Osteoblast (primary cell): ENCODE measurements around the gene CAPNS2. TPM values are rescaled to one million over a fixed set of nuclear protein-coding genes. Genes with fewer than 3 reads are reported as not detected.

Experiments
- DNase-seq: peaks from one replicate; pipeline ENCODE4 v3.0.0; 2011; ENCODE audit warnings: low spot score, mixed read lengths; ENCODE audit not compliant: insufficient read length; ENCODE audit errors: missing footprints
- H2AFZ ChIP-seq: 2 replicates; pipeline ENCODE4 v1.6.0; 2011; ENCODE audit warnings: mild to moderate bottlenecking, low read length
- H3K27ac ChIP-seq: 2 replicates; pipeline ENCODE4 v1.5.1; 2011; ENCODE audit warnings: mild to moderate bottlenecking, low read depth, low read length, moderate library complexity
- H3K27me3 ChIP-seq: 2 replicates; pipeline ENCODE4 v1.6.0; 2012; ENCODE audit warnings: mild to moderate bottlenecking, control low read depth, inconsistent platforms, low read length, moderate library complexity; ENCODE audit not compliant: insufficient read depth
- H3K36me3 ChIP-seq: 2 replicates; pipeline ENCODE4 v1.5.1; 2011; ENCODE audit warnings: mild to moderate bottlenecking, low read length, control low read depth, moderate library complexity; ENCODE audit not compliant: insufficient read depth
- H3K4me1 ChIP-seq: 2 replicates; pipeline ENCODE4 v1.5.1; 2011; ENCODE audit warnings: mild to moderate bottlenecking, low read length, control low read depth, moderate library complexity; ENCODE audit not compliant: insufficient read depth
- H3K4me2 ChIP-seq: 2 replicates; pipeline ENCODE4 v1.6.0; 2011; ENCODE audit warnings: mild to moderate bottlenecking, low read length; ENCODE audit not compliant: insufficient read depth
- H3K4me3 ChIP-seq: fragments of 200-600 bp; sonication (generic); 3 replicates; pipeline ENCODE4 v1.5.1; 2012; ENCODE audit warnings: mild to moderate bottlenecking, low read length, inconsistent platforms; ENCODE audit not compliant: insufficient read depth
- H3K79me2 ChIP-seq: 2 replicates; pipeline ENCODE4 v1.6.0; 2012; ENCODE audit warnings: mild to moderate bottlenecking, low read length, control low read depth, inconsistent platforms; ENCODE audit not compliant: insufficient read depth
- H3K9me3 ChIP-seq: 2 replicates; pipeline ENCODE4 v1.5.1; 2011; ENCODE audit warnings: low read depth, low read length, control low read depth
- H4K20me1 ChIP-seq: 2 replicates; pipeline ENCODE4 v1.6.0; 2012; ENCODE audit warnings: mild to moderate bottlenecking, low read length, control low read depth; ENCODE audit not compliant: insufficient read depth
- CTCF ChIP-seq: IDR thresholded peaks from 2 replicates; pipeline ENCODE4 v1.5.1; 2011; ENCODE audit warnings: mild to moderate bottlenecking, low read depth, low read length, moderate library complexity; ENCODE audit errors: extremely low read depth
- total RNA-seq: library from RNA; depleted of rRNA; stranded (reverse); fragments of >200 nt; gene quantifications from 2 replicates; pipeline ENCODE4 v1.2.3, GENCODE V29; 2012

CAPNS2 gene
- total RNA-seq, 1 donor = 1.1 TPM

- Histone ChIP-seq H3K27me3 (no peaks in the 10 kb centered on the region), H3K36me3 (no peaks in the 10 kb centered on the region), H3K9me3 (no peaks in the 10 kb centered on the region), H3K4me1 (peaks cover 29% of the 10 kb centered on the region), H2AFZ (no peak overlapping the region), H3K4me3 (no peak overlapping the region), H4K20me1 (no peaks in the 10 kb centered on the region), H3K79me2 (no peaks in the 10 kb centered on the region), H3K4me2 (peak overlapping the region; percentile 12), H3K27ac (no peak overlapping the region)
- TF ChIP-seq CTCF = no peak
- no peak for DNase-seq
These were observed 2.5 kb downstream of the CAPNS2 start for GRCh38 chr16:55569025-55569424.

GRCh38 chr16:55570159-55570558, 3.7 kb downstream of the CAPNS2 start:
- no peaks in the 10 kb centered on the region for H4K20me1 ChIP-seq
- H3K4me2 ChIP-seq = no peak overlapping the region
- H3K36me3 ChIP-seq = no peaks in the 10 kb centered on the region
- H3K27ac ChIP-seq = no peak overlapping the region
- DNase-seq = no peak
- no peaks in the 10 kb centered on the region for H3K79me2 ChIP-seq
- no peak overlapping the region for H3K4me3 ChIP-seq
- no peaks in the 10 kb centered on the region for H3K9me3 ChIP-seq
- TF ChIP-seq CTCF = no peak
- peaks cover 23% of the 10 kb centered on the region for H3K4me1 ChIP-seq
- no peaks in the 10 kb centered on the region for H3K27me3 ChIP-seq
- no peak overlapping the region for H2AFZ ChIP-seq

- no peak overlapping the region for H3K4me2 ChIP-seq
- H3K4me3 ChIP-seq = no peak overlapping the region
- peaks cover 23% of the 10 kb centered on the region for H3K4me1 ChIP-seq
- peaks cover 2% of the 10 kb centered on the region for H3K36me3 ChIP-seq
- no peak overlapping the region for H3K27ac ChIP-seq
- no peaks in the 10 kb centered on the region for H3K9me3 ChIP-seq
- no peak for TF ChIP-seq CTCF
- no peak overlapping the region for H2AFZ ChIP-seq
- H4K20me1 ChIP-seq = no peaks in the 10 kb centered on the region
- H3K79me2 ChIP-seq = no peaks in the 10 kb centered on the region
- DNase-seq = no peak
- H3K27me3 ChIP-seq = no peaks in the 10 kb centered on the region
These were observed 4.9 kb downstream of the CAPNS2 start for GRCh38 chr16:55571191-55571897.

- TF ChIP-seq CTCF = no peak
- peaks cover 18% of the 10 kb centered on the region for H3K4me1 ChIP-seq
- H3K4me2 ChIP-seq = no peak overlapping the region
- H3K27ac ChIP-seq = no peak overlapping the region
- H2AFZ ChIP-seq = no peak overlapping the region
- H3K79me2 ChIP-seq = no peaks in the 10 kb centered on the region
- peaks cover 13% of the 10 kb centered on the region for H3K36me3 ChIP-seq
- DNase-seq = no peak
- H3K9me3 ChIP-seq = no peaks in the 10 kb centered on the region
- H4K20me1 ChIP-seq = peaks cover 6% of the 10 kb centered on the region
- H3K27me3 ChIP-seq = no peaks in the 10 kb centered on the region
- H3K4me3 ChIP-seq = no peak overlapping the region
These were observed 6.0 kb downstream of the CAPNS2 start for GRCh38 chr16:55572439-55572838.
